Measurements from ENCODE around the gene RMND5A.

RMND5A gene

DNA sequence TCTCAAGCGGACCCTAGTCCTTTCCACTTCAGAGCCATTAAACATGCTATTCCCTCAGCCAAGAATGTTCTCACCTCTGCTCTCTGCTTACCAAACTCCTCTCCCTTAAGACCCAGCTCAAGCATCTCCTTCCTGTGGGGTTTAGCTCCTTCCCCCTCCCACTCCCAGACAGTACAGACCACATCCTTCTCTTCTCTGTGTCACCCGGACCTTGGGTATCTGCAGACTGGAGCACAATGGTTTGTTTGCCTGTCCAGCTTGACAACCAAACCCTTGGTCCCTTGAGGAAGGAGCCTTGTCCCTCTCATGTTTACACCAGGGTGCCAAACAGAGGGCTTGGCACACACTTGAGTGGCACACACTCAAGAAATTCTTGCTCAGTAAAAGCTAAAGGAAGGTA is 74.8 kb downstream of the RMND5A start:
- no peak for DNase-seq

DNA sequence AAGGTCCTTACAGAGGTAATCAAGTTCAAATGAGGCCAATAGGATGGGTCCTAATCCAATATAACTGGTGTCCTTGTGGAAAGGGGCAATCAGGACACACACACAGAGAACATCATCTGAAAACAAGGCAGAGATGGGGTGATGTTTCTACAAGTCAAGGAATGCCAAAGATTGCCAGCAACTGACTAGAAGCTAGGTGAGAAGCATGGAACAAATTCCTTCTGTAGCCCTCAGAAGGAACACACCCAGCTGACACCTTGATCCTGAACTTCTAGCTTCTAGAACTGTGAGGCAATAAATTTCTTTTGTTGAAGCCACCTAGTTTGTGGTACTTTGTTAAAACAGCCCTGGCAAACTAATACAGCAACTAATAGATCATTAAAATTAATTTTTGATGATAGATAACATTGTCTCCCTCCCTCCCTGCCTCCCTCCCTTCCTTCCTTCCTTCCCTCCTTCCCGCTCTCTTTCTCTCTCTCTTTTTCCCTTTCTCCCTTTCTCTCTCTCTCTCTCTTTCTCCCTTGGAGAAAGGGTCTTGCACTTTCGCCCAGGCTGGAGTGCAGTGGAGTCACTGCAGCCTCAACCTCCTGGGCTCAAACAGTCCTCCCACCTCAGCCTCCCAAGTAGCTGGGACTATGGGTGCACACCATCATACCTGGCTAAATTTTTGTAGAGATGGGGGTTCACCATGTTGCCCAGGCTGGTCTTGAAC is 80.9 kb downstream of the RMND5A start:
- no peak for DNase-seq

DNA sequence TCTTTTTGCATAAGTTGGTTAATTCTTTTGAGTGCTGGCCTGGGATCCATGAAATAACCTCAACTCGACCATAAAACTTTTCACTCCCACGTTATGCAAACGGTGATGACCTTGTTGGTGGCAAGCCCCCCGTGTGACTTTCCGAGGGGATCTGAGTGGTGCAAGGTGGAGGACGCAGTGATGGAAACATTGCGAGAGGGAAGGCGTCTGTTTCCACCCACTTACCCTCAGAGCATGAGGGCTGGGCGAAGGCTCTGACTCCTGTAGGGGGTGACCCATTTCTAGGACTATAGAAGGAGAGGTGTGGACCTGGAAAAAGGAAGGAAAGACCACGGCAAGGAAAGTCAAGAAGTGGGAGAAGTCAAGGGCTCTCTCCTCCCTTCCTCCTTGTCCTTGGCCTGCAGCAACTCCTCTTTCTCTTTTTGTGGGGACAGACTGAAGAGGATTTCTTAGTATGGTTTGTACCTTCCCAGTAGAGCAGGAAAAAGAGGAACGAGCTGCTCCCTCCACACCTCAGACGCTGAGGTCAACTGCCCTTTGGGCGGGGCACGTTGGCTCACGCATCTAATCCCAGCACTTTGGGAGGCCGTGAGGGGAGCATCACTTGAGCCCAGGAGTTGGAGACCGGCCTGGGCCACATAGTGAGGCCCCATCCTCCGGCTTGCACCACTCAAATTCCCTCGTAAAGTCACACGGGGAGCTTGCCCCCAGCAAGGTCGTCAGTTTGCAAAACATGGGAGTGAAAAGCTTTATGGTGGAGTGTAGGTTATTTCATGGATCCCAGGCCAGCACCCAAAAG is 86.2 kb downstream of the RMND5A start:
- DNase-seq, result no peak

DNA sequence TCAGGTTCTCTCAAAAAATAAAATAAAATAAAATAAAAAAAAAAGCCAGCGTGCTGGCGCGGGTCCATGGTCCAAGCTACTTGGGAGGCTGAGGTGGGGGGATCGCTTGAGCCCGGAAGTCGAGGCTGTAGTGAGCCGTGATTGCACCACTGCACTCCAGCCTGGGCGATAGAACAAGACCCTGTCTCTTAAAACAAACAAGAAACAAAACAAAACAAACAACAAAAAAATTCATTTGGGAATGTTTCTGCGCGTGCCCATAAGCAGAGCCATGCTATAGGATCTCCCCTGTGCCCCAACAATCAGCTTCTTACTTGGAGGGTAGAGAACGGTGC is 87.0 kb downstream of the RMND5A start:
- DNase-seq, result no peak

DNA sequence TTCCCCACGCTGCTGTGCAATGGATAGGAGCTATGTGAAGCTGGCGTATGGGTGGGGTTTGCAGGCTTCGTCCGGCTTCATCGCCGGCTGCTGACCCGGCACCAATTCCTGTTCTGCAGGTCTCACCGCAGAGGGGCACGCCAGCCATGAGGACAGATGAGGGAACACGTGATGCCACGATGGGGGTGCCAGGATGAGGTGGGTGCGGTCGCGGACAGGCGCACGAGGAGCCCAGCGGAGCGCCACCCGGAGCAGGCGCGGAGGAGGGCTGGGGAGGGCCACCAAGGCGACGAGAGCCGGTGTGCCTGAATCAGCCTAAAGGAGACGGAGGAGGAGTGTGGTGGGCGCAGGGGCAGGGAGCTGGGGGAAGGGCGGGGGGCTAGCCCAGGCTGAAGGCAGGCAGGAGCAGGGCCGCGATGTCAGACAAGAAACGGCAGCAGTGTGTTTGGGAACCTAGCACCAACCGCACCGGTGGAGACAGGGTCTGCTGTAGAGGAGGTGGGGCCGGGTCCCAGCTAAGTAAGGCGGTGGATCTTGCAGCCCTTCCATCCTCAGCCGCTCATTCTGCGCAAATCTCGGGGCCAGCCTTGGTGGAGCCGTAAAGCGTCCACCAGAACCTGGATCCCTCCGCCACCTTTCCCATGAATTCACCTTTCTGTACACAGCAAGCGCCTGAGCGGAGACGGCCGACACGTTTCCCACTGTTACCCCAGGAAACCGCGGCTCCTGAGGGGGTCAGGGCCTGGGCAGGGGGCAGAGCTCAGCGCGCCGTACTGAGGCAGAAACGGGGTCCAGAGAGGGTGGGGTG is 87.6 kb downstream of the RMND5A start:
- peak in 1 of 2 donors; percentile 40 for DNase-seq

DNA sequence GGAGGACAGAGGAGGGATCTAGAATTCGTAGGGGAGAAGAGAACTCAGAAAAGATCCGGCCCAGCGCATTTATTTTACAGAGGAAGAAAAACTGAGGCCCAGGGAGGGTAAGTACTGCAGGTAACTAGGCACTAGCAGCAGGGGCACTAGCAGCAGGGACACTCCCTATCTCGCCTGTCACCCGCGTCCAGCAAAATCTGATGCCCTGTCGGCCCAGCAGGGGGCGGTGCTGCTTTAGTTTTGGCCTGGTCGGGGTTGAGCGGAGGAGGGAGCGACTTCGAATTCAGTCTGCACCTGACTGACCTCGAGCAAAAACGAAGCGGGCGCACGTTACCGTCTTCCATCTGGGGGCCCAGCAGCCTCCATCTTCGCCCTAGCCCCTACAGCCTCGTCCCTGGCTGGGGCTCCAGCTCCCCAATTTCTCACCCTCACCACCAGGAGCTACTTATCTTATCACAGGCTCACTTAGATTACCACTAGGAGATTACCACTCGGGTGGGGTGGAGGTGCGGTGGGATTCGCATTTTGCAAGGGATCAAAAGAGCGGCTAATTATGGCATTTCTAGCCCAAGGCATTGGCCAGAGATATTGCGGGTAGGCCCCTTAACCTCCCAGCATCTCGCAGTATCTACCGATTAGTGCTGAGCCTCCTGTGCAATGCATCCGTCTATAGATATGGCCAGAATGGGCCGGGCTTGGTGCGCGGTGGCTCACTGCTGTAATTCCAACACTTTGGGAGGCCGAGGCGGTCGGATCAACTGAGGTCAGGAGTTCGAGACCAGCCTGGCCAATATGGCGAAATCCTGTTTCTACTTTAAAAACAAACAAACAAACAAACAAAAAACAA is 88.4 kb downstream of the RMND5A start:
- peak; percentile 94 for DNase-seq

DNA sequence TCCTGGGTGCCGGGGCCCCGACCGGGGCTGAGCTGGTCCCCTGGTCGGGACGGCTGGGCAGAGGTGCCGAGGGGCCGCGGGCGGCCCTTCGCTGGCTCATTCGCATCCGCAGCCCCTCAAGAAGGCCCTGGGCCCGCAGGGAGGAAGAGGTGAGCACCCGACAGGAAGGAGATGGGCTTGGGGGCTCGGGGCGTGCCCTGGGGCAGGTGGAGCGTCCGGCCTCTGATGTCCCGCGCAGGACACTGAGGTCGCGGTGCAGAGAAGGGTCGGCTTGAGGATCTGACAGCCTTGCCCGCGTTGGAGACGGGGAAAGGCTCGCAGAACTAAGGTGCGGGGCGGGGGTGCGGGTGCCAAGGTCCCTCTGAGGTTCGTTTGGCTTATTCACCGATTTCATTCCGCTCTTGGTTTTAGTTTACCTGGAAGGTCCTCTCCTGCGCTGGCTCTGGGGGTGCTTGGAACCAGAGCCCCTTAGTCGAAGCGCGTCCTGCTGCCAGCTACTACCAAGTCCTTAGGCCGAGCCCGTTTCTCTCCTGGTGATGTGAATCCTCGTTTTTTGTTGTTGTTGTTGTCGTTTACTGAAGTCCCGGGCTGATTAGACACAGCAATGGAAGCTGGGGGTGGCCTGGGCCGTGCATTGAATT is 89.5 kb downstream of the RMND5A start:
- DNase-seq, result no peak

DNA sequence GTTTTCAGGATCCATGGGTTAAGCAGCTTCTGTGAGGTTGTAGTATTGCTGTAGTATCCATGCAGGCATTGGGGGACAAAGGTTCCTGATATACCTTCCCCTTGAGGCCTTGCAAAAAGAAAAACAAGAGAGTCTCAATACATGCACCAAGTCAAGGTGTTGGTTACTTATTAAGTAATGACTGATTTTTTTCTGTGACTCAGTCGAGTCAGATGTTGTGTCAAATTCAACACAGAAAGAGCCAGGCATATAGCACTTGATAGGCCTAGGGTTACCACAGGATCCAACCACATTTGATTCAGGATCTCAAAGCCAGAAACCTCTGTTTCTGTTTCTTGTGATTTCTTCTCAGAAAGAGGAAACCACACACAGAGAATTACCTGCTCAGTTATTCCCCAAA is 95.5 kb downstream of the RMND5A start:
- DNase-seq, result no peak

DNA sequence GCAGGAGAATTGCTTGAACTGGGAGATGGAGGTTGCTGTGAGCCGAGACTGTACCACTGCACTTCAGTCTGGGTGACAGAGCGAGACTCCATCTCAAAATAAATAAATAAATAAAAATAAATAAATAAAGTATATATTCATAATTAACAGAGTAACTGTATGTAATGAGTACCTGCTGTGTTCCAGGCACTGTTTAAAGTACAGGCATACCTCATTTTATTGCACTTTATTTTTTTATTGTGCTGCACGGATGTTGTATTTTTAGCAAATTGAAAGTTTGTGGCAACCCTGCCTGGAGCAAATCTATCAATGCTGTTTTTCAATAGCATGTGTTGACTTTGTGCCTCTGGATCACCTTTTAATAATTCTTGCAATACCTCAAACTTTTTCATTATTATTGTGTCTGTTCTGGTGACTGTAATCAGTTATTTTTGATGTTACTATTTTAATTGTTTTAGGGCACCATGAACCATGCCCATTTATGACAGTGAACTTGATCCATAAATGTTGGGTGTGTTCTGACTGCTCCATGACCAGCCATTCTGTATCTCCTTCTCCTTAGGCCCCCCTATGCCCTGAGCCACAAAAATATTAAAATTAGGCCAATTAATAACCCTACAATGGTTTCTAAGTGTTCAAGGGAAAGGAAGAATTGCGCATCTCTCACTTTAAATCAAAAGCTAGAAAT is 98.2 kb downstream of the RMND5A start:
- DNase-seq, result no peak

DNA sequence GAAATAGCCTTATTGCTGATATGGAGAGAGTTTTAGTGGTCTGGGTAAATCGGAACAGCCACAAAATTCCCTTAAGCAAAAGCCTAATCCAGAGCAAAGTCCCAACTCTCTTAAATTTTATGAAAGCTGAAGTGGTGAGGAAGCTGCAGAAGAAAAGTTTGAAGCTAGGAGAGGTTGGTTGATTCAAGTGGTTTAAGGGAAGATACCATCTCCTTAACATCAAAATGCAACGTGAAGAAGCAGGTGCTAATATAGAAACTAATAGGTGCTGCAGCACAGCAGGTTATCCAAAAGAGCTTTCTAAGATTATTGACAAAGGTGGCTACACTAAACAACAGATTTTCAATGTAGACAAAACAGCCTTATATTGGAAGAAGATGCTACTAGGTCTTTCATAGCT is 98.9 kb downstream of the RMND5A start:
- no peak for DNase-seq

DNA sequence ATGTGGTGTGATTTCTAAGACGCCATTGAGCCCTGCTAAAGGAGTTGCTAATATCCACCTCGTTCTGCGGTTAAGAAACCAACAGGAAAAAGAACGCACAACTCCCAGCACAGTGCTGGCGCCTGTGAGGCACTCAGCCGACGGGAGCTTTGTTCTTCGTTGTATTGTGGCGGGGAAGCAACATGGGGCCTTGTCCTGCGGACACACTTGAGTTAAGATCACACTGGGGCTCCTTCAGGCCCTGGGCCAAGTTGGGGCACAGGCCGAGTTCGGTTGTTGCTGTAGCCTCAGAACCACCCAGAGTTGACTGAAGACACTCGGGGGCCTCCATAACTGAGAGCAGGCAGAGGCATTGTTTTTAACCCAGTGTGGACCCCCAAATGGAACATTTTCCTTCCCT is 101.2 kb downstream of the RMND5A start:
- DNase-seq, result no peak

DNA sequence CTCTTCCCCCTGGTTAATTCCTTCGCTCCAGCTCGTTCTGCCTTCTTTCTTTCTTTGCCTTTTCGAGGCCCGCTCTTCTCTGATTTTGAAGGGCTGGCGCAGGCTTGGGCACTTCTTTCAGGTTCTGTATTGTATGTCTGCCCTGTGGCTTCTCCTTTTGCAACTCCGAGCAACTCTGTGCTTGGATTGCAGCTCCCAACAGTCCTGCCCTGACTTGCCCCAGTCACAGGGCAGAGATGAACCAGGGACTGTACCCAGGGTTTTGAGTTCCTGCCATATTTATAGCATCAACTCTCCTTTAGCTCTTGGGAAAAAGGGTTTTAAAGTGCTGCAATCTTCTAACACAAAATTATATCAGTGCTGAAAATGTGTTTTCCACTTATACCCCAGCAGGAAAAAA is 101.8 kb downstream of the RMND5A start:
- DNase-seq, result no peak

DNA sequence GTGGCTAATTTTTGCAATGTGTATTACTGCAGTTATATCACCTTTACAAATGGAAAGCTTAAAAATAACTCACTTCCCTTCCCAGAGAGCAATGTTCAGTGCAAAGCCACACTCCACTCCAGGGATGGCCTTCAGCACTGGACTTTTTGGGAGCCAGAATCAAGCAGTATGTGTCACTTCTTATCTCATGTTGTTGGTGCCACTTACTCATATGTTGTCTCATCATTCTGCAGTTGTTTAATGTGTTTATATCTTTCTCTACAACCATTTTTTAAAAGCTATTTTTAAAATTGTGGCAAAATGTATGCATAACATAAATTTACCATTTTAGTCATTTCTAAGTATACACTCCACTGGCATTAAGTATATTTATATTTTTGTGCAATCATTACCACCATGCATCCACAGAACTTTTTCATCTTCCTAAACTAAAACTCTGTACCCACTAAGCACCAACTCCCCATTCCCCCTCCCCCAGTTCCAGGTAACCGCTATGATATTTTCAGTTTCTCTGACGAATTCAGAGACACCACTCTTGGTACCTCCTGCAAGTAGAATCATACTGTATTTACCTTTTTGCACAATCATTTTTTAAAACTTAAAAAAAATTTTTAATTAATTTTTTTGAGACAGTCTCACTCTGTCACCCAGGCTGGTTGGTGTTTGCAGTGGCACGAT is 102.7 kb downstream of the RMND5A start:
- no peak for DNase-seq

DNA sequence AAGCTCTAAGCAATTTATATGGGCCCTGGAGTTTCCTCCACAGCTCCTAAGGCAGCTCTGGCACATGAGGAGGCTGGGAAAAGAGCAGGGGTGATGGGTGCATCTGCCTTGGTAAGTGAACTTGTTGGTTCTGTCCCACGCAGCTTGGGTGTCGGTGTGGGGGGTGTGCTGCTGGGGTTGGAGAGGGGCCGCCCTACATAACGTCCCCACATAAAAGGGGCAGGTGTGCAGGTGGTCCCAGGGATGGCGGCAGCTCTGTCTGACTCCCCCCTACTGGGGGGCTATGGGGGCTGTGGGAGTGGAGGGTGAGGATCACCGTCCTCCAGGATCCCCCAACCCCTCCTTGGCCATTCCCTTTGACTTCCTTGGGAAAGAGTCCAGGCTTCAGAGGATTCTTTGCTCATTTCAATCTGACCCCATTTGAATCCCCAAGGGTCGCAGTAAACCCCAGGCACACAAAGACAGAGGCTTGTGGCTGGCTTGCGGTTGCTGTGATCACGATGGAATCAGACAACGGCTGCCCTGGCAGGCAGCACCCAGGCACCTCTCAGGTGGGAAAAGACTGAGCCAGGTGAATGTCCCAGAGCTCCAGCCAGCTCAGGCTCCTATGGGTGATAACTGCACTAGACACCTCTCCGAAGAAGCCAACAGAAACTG is 105.1 kb downstream of the RMND5A start:
- peak in 1 of 2 donors; percentile 10 for DNase-seq

DNA sequence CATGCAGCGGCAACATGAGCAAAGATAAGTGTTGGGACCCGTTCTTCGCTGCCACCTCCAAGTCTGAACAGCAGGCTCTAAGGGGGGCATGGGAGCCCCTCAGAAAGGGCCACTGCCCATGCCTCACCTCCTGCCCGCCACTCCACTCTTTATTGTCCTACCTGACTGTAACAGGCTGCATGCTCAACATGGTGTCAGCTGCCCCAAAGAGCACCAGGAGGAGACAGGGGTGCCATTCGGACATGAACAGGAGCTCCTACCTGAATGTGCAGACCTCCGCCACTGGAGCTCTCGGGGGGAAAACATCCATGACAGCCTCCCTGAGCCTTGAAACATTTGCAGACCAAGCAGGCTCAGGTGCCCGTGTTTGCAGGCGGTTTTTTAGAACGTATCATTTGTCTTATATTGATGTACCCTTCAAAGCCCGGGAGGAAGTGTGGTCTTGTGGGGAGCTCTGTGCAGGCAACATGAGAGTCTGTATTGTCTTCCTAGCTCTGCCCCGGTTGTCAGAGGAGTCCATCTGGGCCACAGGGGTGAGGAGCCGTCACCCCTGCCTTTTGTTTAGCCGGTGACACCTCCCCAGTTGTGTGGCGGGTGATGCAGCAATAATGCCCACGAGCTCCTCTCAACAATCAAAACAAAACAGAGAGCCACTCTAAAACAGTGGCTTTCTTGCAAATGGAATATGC is 105.7 kb downstream of the RMND5A start:
- peak in 1 of 2 donors; percentile 13 for DNase-seq

DNA sequence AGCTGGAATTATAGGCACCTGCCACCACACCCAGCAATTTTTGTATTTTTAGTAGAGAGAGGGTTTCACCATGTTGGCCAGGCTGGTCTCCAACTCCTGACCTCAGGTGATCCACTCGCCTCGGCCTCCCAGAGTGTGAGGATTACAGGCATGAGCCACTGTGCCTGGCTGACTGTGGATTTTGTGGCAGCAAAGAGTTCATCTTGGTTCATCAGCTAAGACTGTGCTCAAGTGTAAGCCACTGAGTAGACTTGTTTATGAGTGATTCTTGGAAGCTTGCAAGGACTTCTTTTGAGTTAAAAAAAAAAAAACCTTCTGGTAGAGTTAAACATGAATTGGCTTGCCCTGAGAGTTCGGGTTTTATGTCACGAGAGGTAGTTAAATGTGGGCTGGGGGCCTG is 106.9 kb downstream of the RMND5A start:
- no peak for DNase-seq
